HG03139 (cell line): Measurements from ENCODE around the gene AARSD1.
"Not testable (repeated sequence)": the region's sequence is repeated elsewhere in the genome, so short reads cannot be mapped to it uniquely, and the experiment has no call there.

Experiments
- ATAC-seq: cut with Tn5 transposase; IDR thresholded peaks from one replicate; pipeline ENCODE4 v1.9.1; 2021; ENCODE audit not compliant: unreplicated experiment

The AARSD1 gene

DNA sequence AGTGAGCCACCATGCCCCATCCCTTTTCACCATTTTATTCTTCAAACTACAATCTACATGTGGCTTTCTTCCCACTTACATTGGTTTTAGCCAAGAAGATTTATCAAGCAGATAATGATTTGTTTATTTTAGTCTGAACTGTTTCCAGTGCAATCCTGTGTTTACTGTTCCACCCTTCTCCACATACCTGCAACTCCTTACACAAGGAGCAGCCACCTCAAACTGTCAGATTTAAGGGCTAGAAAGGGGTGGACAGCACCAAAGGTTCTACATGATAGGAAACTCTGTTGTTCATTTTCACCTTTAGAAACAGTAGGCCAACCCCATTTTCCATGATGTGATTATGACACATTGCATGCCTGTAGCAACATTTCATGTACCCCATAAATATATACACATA lies 18.0 kb upstream of the AARSD1 start:
- ATAC-seq = no peak

DNA sequence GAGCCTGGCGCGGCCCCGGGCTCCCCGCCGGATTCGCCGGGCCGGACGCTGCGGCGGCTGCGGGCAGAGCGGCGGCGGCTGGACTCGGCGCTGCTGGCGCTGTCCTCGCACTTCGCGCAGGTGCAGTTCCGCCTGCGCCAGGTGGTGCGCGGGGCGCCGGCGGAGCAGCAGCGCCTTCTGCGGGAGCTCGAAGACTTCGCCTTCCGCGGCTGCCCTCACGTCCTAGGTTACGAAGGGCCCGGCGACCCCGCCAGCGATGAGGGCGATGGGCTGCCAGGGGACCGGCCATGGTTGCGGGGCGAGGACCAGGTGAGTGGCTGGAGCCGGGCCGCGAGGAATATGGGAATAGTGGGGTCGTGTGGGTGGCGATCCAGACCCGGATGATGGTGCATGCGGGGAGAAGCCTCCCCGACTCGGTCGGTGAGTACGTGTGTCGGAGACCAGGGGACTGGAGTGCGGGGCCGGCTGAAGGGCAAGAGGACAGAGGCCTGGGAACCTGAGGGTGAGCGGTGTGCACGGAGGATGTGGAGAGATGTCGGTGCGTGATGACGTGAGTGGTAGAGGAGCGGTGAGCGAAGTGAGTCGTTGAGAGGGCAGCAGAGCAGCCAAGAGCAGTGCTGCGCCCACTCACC lies 16.6 kb upstream of the AARSD1 start:
- ATAC-seq = peak; percentile 38

DNA sequence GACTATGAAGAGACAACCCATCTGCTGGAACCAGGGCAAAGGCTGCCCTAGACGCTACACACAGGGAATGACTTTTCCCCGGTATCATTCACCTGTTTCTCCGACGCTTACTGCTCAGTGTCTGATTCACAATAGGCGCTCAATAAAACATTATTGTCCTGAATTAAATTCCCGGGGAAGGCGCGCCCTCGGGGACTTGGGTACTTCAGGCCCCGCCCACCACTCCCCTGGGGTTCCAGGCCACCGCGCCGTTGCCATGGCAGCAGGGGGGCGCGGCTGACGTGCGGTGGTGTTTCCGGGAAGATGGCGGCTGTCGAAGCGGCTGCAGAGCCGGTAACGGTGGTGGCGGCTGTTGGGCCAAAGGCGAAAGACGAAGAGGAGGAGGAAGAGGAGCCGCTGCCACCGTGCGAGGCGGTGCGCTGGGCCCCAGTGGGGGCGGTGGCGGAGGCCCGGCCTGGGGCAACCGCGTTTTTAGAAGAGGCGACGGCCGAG lies 16.1 kb upstream of the AARSD1 start, which contains the start of gene RUNDC1:
TSS of gene RUNDC1 (plus strand) at position 292 of the 492 bp plus-strand sequence. CDS start at position 304, 12 bp downstream.
- ATAC-seq = peak; percentile 59

DNA sequence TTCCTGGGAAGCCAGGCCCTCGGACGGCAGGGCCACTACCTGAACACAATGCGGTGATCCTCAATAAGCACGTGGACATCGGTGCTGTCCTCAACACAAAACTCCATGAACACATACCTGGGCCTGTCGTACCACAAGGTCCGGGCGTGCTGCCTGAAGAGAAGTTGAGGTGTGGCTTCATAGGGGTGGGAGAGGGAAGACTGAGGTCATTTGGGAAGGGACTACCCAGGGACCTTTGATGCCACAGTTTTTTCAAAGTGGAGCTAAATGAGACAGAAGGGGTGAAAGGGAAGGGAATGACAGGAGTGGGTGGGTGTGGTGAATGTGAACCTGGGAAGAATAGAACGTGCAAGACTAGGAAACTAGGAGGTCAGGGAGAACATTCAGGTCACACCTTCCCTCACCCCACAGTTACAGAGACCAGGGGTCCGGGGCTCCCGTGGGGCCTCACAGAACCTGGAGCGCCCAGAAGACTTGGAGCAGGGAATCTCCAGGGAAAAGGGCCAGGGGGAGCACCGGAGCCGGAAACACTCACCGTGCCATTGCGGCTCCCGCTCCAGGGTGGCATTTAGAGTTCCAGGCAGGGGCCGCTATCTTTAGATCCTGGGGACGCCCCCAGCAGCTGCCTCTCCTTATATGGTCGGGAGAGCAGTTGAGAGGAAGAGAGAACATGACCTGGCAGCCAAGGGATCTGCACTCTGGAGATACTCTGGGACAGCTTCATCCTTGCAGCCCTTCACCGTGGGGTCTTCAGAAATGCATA lies 15.4 kb upstream of the AARSD1 start, which contains the start of gene PTGES3L:
TSS of gene PTGES3L (minus strand) at position 570 of the 763 bp plus-strand sequence. CDS start at position 543, 27 bp downstream.
- ATAC-seq = no peak

DNA sequence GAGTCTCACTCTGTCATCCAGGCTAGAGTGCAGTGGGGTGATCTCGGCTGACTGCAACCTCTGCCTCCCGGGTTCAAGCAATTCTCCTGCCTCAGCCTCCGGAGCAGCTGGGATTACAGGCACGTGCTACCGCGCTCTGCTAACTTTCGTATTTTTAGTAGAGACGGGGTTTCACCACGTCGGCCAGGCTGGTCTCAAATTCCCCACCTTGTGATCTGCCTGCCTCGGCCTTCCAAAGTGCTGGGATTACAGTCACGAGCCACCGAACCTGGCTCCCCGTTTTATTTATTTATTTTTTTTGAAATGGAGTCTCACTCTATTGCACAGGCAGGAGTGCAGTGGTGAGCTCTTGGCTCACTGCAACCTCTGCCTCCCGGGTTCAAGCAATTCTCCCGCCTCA lies 11.4 kb upstream of the AARSD1 start:
- not testable (repeated sequence) for ATAC-seq

DNA sequence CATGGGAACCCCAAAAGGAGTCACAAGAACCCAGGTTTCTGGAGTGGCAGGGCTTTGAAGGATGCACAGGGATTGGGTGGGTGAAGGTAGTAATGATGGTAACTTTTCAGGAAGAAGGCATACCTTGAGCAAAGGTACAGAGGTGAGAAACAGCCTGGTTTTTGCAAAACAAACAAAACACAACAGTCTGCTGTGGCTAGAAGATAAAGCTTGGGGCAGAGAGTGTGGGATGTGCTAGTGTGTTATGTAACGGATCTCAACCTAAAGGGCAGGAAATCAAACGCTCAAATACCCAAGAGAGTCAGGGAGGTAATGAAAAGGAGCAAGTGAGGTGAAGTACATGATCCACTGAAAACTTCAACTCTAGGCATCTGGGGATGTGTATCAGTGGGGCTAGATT lies 11.0 kb upstream of the AARSD1 start:
- ATAC-seq = no peak

DNA sequence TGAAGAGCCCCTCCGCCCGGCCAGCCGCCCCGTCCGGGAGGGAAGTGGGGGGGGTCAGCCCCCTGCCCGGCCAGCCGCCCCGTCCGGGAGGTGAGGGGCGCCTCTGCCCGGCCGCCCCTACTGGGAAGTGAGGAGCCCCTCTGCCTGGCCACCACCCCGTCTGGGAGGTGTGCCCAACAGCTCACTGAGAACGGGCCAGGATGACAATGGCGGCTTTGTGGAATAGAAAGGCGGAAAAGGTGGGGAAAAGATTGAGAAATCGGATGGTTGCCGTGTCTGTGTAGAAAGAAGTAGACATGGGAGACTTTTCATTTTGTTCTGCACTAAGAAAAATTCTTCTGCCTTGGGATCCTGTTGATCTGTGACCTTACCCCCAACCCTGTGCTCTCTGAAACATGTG lies 9.1 kb upstream of the AARSD1 start:
- not testable (repeated sequence) for ATAC-seq

DNA sequence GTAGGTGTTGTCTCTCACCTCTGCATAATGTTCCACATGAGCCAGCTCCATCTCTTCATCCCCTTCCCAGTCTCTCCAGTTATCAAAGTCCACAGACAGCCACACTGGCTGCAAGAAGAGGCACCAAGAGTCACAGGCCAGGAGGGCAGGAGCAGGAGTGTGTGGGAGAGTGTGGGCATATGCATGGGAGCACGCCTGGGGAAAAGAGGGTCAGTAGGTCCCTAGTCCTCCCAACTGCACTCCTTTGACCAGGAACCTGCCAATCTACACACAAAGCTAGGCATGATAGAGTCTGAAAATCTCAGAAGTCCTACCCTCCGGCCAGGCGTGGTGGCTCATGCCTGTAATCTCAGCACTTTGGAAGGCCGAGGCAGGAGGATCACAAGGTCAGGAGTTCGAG lies 7.3 kb upstream of the AARSD1 start:
- ATAC-seq = no peak

DNA sequence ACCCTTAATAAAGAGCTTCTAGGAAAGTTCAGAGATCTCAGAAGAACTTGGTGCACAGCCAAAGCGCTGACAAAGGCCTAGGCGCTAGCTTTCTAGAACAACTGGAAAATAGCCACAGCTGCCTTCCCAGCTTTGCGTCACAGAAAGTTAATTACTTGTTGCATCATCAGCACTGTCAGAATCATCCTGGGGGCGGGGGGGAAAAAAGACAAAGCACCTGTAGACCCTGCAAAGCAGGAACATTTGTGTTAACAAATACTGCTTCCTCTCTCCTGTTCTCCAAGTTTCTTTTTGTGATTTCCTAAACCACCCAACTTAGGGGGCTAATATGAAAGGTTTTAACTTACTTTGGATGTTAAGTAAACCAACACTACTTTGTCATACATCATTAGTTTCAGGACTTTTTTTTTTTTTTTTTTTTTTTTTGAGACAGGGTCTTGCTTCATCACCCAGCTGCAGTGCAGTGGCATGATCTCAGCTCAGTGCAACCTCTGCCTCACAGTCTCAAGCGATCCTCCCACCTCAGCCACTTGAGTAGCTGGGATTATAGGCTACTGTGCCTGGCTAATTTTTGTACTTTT lies 4.8 kb upstream of the AARSD1 start:
- no peak for ATAC-seq

DNA sequence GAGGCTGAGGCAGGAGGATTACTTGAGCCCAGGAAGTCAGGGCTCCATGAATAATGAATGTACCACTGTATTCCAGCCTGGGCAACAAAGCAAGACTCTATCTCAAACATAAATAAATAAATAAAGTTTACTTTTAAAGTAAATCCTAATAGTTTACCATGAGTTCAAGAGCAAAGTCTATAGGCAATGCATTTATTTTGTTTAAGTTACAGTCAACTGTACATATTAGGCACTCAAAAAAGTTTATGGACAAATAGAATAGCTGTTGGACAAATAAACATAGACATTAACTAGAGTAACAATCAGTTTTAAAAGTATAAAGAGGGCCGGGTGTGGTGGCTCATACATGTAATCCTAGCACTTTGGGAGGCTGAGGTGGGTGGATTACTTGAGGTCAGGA lies 3.7 kb upstream of the AARSD1 start:
- ATAC-seq = no peak

DNA sequence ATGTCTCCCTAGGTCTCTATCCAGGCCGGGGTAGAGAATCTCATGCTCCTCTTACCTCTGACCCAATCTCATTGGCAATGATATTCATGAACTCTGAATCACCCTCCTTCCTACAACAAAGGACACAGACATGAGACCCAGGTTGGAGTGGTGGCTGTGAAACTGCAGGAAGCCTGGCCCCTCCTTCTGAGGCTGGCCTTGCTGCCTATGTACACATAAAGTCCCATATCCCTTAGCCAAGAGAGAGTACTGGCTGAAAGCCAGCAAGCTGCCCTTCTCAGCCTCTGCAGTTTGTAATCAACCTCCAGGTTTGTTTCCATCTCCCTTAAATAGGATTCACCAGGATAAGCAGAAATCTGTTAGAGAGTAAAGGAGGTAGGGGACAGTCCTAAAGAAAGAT lies 10.6 kb downstream of the AARSD1 start:
- no peak for ATAC-seq

DNA sequence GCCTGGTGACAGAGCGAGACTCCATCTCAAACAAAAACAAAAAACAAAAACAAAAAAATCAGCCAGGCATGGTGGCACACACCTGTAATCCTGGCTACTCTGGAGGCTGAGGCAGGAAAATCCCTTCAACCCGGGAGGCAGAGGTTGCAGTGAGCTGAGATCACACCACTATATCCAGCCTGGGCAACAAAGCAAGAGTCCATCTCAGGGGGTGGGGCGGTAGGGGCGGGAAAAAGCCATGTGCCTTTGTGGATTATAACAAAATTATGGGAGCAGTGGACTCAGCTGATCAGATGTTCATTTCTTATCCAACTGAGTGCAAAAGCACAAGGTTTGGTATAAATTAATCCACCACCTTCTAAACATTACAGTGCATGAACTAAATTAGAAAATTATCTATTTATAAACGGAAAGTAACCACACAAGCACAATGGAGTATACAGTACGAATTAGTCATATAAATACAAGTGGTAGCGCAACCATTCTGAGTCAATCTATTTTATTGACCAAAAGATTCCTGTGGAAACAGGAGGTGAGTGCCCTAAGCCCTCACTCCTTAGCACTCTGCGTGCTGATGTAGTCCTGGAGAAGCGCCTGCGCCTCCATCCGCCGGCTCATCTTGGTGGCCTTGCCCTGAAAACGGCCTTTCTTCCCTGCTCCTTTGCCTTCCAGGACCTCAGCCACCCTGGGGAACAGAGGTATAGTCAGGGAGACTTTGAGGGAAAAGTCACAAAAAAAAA lies 14.0 kb downstream of the AARSD1 start:
- no peak for ATAC-seq

DNA sequence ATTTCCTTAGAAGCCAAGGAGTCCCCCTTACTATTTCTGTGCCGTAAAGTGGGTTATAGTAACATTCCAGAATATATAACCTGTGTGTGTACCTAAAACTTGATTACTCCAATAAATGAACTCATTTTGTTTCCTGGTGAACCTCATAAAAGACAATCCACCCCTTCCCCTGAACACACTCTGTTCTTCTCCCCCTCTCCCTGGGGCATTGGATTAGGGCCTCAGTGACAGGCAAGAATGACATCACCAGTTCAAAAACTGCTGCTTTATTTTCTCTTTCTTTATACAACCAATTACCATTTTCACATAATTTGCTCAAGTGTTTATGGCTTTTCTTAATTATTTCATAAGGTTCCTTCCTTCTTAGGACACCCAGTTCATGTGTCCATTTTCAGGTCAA lies 17.4 kb downstream of the AARSD1 start:
- no peak for ATAC-seq

DNA sequence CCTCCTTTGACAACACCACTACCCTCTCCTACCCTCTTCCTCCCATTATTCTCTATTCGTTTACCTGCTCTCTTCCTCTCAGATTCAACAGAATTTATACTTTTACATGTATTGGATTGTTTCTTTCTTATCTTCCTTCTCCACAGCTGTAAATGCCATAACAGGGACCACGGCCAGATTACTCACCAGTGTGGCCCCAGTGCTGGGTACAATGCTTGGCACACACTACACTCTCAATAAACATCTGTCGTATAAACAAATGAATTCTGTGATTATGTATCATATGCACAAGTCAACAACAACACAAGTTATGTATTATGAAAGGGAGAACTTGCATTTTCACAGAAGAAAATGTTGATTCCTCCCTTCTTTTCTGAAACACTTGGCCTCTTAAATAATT lies 20.0 kb downstream of the AARSD1 start:
- ATAC-seq = no peak

DNA sequence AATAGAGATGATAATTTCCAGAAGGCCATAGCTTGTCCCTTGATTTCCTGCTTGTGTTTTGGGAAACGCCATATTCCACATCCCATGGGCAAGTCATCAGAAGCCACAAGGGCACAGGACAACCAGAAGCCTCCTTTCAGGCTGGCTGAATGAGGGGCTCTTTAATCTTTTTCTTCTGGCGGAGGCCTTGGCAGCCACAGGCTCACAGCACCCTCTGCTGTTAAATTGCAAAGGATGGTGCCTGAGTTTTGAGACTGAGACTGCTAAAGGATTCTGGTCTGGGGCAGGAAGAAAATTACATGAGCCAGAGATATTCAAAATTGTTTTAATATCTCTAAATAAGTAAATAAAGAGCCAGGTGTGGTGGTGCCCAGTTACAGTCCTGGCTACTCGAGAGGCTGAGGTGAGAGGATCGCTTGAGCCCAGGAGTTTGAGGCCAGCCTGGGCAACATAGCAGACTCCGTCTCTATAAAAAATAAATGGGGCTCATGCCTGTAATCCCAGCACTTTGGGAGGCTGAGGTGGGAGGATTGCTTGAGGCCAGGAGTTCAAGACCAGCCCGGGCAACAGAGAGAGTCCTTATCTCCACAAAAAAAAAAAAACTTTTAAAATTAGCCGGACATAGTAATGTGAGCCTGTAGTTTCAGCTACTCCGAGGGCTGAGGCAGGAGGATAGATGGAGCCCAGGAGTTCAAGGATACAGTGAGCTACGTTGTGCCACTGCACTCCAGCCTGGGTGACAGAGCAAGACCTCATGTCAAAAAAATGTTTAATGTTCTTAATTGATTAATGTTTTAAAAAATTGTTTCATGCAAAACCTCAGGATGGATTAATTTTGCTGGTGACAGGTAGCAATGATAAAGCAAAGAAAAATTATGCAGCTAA lies 26.3 kb downstream of the AARSD1 start:
- ATAC-seq = no peak

DNA sequence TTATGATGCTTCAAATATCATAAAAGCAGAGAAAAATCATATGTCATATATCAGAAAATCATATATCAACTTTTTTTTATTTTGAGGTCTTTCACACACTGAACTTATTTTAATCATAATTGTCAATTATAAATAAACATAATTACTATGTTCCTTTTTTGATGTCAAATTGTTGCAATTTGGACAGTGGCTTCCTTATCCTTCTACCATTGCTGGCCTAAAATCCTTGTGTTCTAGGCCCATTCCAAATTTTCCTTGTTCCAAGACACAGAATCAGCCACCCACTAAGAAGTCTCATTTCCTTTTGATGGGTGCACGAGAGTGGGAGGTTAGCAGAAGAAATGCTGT lies 34.8 kb downstream of the AARSD1 start:
- no peak for ATAC-seq

DNA sequence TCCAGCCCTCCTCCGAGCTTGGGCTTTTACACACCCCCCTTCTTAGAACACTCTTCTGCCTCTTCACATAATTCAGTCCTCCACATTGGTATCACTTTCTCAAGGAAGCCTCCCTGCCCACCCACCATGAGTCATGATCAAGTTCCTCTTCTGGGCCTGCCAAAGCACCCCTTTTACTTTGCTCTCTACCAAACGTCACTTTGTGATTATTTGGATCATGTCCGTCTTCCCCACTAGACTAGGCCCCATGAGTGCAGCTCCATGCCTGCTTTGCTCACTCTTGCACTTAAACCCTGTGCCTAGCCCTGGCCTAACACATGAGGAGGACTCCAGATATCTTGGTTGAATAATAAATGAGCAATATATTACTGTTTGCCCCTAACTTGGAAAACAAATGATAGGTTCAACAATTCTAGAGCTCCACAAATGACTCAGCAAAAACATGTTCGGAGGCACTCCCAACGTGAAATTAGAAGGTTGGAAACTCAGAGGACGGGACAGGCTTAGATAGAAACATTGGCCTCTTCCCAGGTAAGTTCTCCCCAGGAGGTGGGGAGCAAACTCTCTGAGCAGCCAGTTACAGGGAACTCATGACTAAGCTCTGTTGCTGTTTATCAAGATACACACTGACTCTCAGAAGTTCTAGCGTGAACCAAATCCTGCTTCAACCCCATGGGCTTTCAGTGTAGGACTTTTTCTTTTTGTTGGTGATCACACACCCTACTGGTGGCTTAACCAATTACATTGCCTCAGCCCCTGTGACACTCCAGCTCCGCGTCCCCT lies 35.3 kb downstream of the AARSD1 start:
- ATAC-seq = no peak

DNA sequence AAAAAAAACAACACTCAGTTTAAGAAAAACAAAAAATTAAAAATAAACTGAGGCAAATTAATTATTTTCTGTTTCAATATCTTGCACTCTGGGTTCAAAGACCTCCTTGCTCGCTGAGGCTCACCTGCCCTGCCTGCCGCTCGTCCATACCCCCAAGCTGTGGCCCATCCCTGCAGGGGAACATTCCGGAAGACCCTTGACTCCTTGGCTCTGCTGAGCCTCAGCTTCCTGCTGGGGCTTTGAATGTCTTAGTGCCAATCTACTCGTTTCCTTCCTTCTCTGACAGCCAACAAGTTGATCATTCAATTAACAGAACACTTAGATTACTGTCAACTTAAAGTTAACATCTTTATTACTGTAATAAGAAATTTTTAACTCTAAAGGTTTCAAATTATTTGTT lies 39.4 kb downstream of the AARSD1 start:
- no peak for ATAC-seq

DNA sequence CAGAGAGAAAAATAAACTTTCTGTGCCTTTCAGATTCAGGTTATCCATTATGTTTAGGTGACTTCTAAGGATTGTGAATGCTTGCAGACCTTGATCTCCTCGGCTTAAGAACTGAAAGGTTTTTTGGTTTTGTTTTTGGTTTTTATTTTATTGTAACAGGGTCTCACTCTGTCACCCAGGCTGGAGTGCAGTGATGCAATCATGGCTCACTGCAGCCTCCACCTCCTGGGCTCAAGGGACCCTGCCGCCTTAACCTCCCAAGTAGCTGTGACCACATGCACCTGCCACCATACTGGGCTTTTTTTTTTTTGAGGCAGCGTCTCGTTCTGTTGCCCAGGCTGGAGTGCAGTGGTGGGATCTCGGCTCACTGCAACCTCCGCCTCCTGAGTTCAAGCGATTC lies 40.8 kb downstream of the AARSD1 start:
- ATAC-seq = not testable (repeated sequence)

DNA sequence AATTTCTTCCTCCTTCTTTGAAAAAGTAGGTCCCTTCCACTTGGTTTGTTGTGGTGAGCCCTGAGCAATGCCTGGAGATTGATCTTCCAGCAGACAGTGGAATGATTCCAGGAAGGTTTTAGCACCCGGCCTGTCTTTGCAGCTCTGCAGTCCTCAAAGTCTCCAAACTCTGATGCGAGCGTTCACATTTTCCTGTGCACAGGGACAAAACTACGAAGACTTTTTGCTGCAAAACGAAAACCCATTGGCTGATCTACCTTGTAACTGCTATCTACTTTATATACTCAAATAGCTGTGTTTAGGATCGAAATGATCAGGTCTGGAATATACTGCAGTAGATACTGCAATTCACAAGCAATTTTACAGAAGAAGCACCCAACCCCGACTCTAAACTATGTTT lies 42.0 kb downstream of the AARSD1 start:
- ATAC-seq = no peak
